Measurements from ENCODE around the gene PTGS1. TPM values are rescaled to one million over a fixed set of nuclear protein-coding genes. Genes with fewer than 3 reads are reported as not detected.

PTGS1 gene
- polyA plus RNA-seq, 2 of the 4 experiments (the other 2 are of a cell fraction) = 0.49 to 1.0 TPM

- DNase-seq (ENCODE audit: low read depth in 1 of 2, low spot score in 1 of 2) = no peak
- H3K4me3 ChIP-seq = no peak overlapping the region
- no peak overlapping the region for H3K4me2 ChIP-seq
- no peak for FAIRE-seq
- no peaks in the 10 kb centered on the region for H3K9me3 ChIP-seq
- CTCF ChIA-PET = interaction anchor here (3.1 kb wide), 1 partner anchor 9 kb away, joined by 17 read pairs; no protein-coding TSS in a partner anchor
- no peak overlapping the region for H3K27ac ChIP-seq
- POLR2A ChIA-PET = no interaction called here
- WGBS (ENCODE audit: missing lambda C conversion rate) = 90% methylated on average over 2 of the region's 2 CpGs
- ATAC-seq = no peak
- TF ChIP-seq MAZ (IDR thresholded peaks at IDR 0.05; ENCODE audit: borderline replicate concordance, low read depth, low read length) (no peak), NPAS2 (CRISPR knock-in tag; IDR thresholded peaks at IDR 0.05; ENCODE audit: borderline replicate concordance) (no peak), BCL3 (IDR thresholded peaks at IDR 0.05) (no peak), RFX5 (IDR thresholded peaks at IDR 0.05) (no peak), ZSCAN20 (CRISPR knock-in tag; IDR thresholded peaks at IDR 0.05) (no peak), PHF8 (IDR thresholded peaks at IDR 0.05; ENCODE audit: borderline replicate concordance, low read depth) (no peak), SREBF2 (IDR thresholded peaks at IDR 0.05) (no peak), SMC3 (IDR thresholded peaks at IDR 0.05) (no peak), KDM1A (IDR thresholded peaks at IDR 0.05; ENCODE audit: low read depth) (no peak), HOXB13 (CRISPR knock-in tag; IDR thresholded peaks at IDR 0.05; ENCODE audit: low read depth) (no peak), EHMT2 (IDR thresholded peaks at IDR 0.05; ENCODE audit: low read depth) (no peak), KDM5A (IDR thresholded peaks at IDR 0.05) (no peak), E2F6 (IDR thresholded peaks at IDR 0.05; ENCODE audit: borderline replicate concordance, low read depth) (no peak), JUNB (IDR thresholded peaks at IDR 0.05) (no peak)
- peaks cover 12% of the 10 kb centered on the region; the same call in 2 of the 3 replicates for H3K4me1 ChIP-seq
These were observed 21.9 kb downstream of the PTGS1 start for GRCh38 chr9:122392714-122393113.

GRCh38 chr9:122393284-122393983 lies 22.6 kb downstream of the PTGS1 start:
- no peak overlapping the region for H3K4me2 ChIP-seq
- ChIA-PET CTCF (interaction anchor here (1.0 to 3.1 kb wide), 2 partner anchors 10 to 43 kb away, joined by 4 to 17 read pairs; no protein-coding TSS in a partner anchor), POLR2A (no interaction called here)
- H3K27ac ChIP-seq = no peak overlapping the region; a peak in 1 of 6 replicates
- no peak for FAIRE-seq
- H3K4me3 ChIP-seq = no peak overlapping the region
- no peak for TF ChIP-seq TFCP2L1 (CRISPR knock-in tag; IDR thresholded peaks at IDR 0.05)
- no peaks in the 10 kb centered on the region for H3K9me3 ChIP-seq
- ATAC-seq = no peak
- 71% methylated on average over 8 of the region's 8 CpGs for WGBS (ENCODE audit: missing lambda C conversion rate)
- H3K4me1 ChIP-seq = peaks cover 12% of the 10 kb centered on the region; the same call in 2 of the 3 replicates
- no peak for DNase-seq (ENCODE audit: low read depth in 1 of 2, low spot score in 1 of 2)

- Histone ChIP-seq H3K4me1 (peaks cover 12% of the 10 kb centered on the region; the same call in 2 of the 3 replicates), H3K4me3 (no peak overlapping the region), H3K4me2 (no peak overlapping the region), H3K9me3 (no peaks in the 10 kb centered on the region), H3K27ac (peak overlapping the region in 1 of 2 experiments; percentile 14; a peak in 1 of 6 replicates)
- FAIRE-seq (no peak), DNase-seq (ENCODE audit: low read depth in 1 of 2, low spot score in 1 of 2) (no peak), ATAC-seq (peak in 1 of 2 experiments; percentile 58; a peak in 4 of 6 replicates)
- ChIA-PET POLR2A (no interaction called here), CTCF (interaction anchor here (0.8 to 3.1 kb wide), 6 partner anchors 11 to 269 kb away, joined by 3 to 17 read pairs (median 4); no protein-coding TSS in a partner anchor)
- TF ChIP-seq SREBF2 (IDR thresholded peaks at IDR 0.05) (no peak), REST (IDR thresholded peaks at IDR 0.05) (no peak), ZFP36 (IDR thresholded peaks at IDR 0.05; ENCODE audit: borderline replicate concordance, partially characterized antibody) (no peak), CBX8 (IDR thresholded peaks at IDR 0.05) (no peak), NFE2L2 (conservative IDR thresholded peaks at IDR 0.05; ENCODE audit: low read length) (no peak), CHD4 (IDR thresholded peaks at IDR 0.05; ENCODE audit: borderline replicate concordance) (no peak), RNF2 (IDR thresholded peaks at IDR 0.05; ENCODE audit: borderline replicate concordance, low read depth) (no peak), ELK1 (IDR thresholded peaks at IDR 0.05; ENCODE audit: low read depth, low read length) (no peak), ESRRA (IDR thresholded peaks at IDR 0.05; ENCODE audit: borderline replicate concordance, low read length) (no peak), RAD21 (conservative IDR thresholded peaks at IDR 0.05 in 1 of 2, IDR thresholded peaks at IDR 0.05 in 1 of 2) (no peak), HDAC2 (IDR thresholded peaks at IDR 0.05) (no peak)
- 68% methylated on average over 9 of the region's 9 CpGs for WGBS (ENCODE audit: missing lambda C conversion rate)
These were observed 23.7 kb downstream of the PTGS1 start for GRCh38 chr9:122394265-122395125.
